Activated CD4-positive, alpha-beta T cell treated with anti-CD3 and anti-CD28 coated beads, Interleukin-2, amount 50 U/mL, for 24 hours (primary cell): Measurements from ENCODE around the gene MOGAT2.
"Not testable (repeated sequence)": the region's sequence is repeated elsewhere in the genome, so short reads cannot be mapped to it uniquely, and the experiment has no call there.

Source experiments
- DNase-seq, 2 donors: peaks; one replicate each; pipeline ENCODE4 v3.0.0-alpha.2; 2020; ENCODE audit warnings: low read depth in 1 of 2, low spot score in 1 of 2

MOGAT2 gene

GRCh38 chr11:75718419-75719339 lies 1.0 kb downstream of the MOGAT2 start:
- DNase-seq, result no peak

GRCh38 chr11:75719340-75720239 lies 2.0 kb downstream of the MOGAT2 start:
- no peak for DNase-seq

GRCh38 chr11:75720639-75721038 lies 3.0 kb downstream of the MOGAT2 start:
- DNase-seq, result no peak

GRCh38 chr11:75721852-75722668 lies 4.4 kb downstream of the MOGAT2 start:
- DNase-seq, result no peak

- DNase-seq, result no peak
Measured at GRCh38 chr11:75722669-75723042, 5.0 kb downstream of the MOGAT2 start.

GRCh38 chr11:75725547-75726320 lies 8.1 kb downstream of the MOGAT2 start:
- no peak for DNase-seq

GRCh38 chr11:75728992-75729391 lies 11.4 kb downstream of the MOGAT2 start:
- no peak for DNase-seq

GRCh38 chr11:75731095-75731494 lies 13.5 kb downstream of the MOGAT2 start:
- no peak for DNase-seq

GRCh38 chr11:75733071-75733430 lies 15.4 kb downstream of the MOGAT2 start:
- DNase-seq, result no peak

- DNase-seq, result no peak
Measured at GRCh38 chr11:75733431-75734107, 15.9 kb downstream of the MOGAT2 start.

- DNase-seq, result no peak
Measured at GRCh38 chr11:75734491-75735180, 17.0 kb downstream of the MOGAT2 start.

- no peak for DNase-seq
Measured at GRCh38 chr11:75735181-75735845, 17.7 kb downstream of the MOGAT2 start.

- no peak for DNase-seq
Measured at GRCh38 chr11:75737314-75737713, 19.7 kb downstream of the MOGAT2 start.

GRCh38 chr11:75740681-75741080 lies 23.0 kb downstream of the MOGAT2 start:
- no peak for DNase-seq

- not testable (repeated sequence) for DNase-seq
Measured at GRCh38 chr11:75743159-75743558, 25.5 kb downstream of the MOGAT2 start.

GRCh38 chr11:75743711-75744563 lies 26.3 kb downstream of the MOGAT2 start:
- no peak for DNase-seq

- no peak for DNase-seq
Measured at GRCh38 chr11:75745807-75746206, 28.2 kb downstream of the MOGAT2 start.
